Activated CD4-positive, alpha-beta T cell treated with anti-CD3 and anti-CD28 coated beads for 24 hours (primary cell): ENCODE results near the gene CCDC190.
"Not testable (repeated sequence)": the region's sequence is repeated elsewhere in the genome, so short reads cannot be mapped to it uniquely, and the experiment has no call there.

Source experiments
- DNase-seq, 2 donors: peaks; one replicate each; pipeline ENCODE4 v3.0.0-alpha.2; 2020; ENCODE audit warnings: low read depth in 2 of 2

Gene CCDC190

GRCh38 chr1:162861101-162861500, at the start of gene CCDC190:
Gene CCDC190, minus strand, starts transcription at chr1:162861175. Its CDS starts 1,529 bp downstream, at chr1:162859646.
- DNase-seq: no peak

GRCh38 chr1:162910161-162910560, 49.2 kb upstream of the CCDC190 start:
- no peak for DNase-seq

- no peak for DNase-seq
Measured at GRCh38 chr1:162908780-162909179, 47.8 kb upstream of the CCDC190 start.

- no peak for DNase-seq
Measured at GRCh38 chr1:162908236-162908635, 47.3 kb upstream of the CCDC190 start.

- no peak for DNase-seq
Measured at GRCh38 chr1:162906485-162906884, 45.5 kb upstream of the CCDC190 start.

- DNase-seq: no peak
Measured at GRCh38 chr1:162905174-162906158, 44.5 kb upstream of the CCDC190 start.

- no peak for DNase-seq
Measured at GRCh38 chr1:162904579-162904978, 43.6 kb upstream of the CCDC190 start.

GRCh38 chr1:162904023-162904422, 43.0 kb upstream of the CCDC190 start:
- no peak for DNase-seq

- no peak for DNase-seq
Measured at GRCh38 chr1:162903246-162903645, 42.3 kb upstream of the CCDC190 start.

- DNase-seq: no peak
Measured at GRCh38 chr1:162902416-162902815, 41.4 kb upstream of the CCDC190 start.

- DNase-seq: no peak
Measured at GRCh38 chr1:162901243-162901642, 40.3 kb upstream of the CCDC190 start.

GRCh38 chr1:162899422-162900146, 38.6 kb upstream of the CCDC190 start:
- DNase-seq: no peak

- no peak for DNase-seq
Measured at GRCh38 chr1:162893612-162893908, 32.6 kb upstream of the CCDC190 start.

- DNase-seq: no peak
Measured at GRCh38 chr1:162892906-162893611, 32.1 kb upstream of the CCDC190 start.

- no peak for DNase-seq
Measured at GRCh38 chr1:162889989-162890388, 29.0 kb upstream of the CCDC190 start.

GRCh38 chr1:162886705-162887104, 25.7 kb upstream of the CCDC190 start:
- DNase-seq: no peak

- no peak for DNase-seq
Measured at GRCh38 chr1:162885265-162885664, 24.3 kb upstream of the CCDC190 start.

GRCh38 chr1:162884831-162885230, 23.9 kb upstream of the CCDC190 start:
- no peak for DNase-seq

- DNase-seq: no peak
Measured at GRCh38 chr1:162882248-162882674, 21.3 kb upstream of the CCDC190 start.

- DNase-seq: no peak
Measured at GRCh38 chr1:162881590-162881989, 20.6 kb upstream of the CCDC190 start.

GRCh38 chr1:162880617-162881016, 19.6 kb upstream of the CCDC190 start:
- DNase-seq: not testable (repeated sequence)

GRCh38 chr1:162878000-162878596, 17.1 kb upstream of the CCDC190 start:
- DNase-seq: peak in 1 of 2 donors; percentile 9
